ENCODE results near the gene EGFL8. TPM values are rescaled to one million over a fixed set of nuclear protein-coding genes. Genes with fewer than 3 reads are reported as not detected.

The EGFL8 gene
- 13.3 TPM for total RNA-seq

DNA sequence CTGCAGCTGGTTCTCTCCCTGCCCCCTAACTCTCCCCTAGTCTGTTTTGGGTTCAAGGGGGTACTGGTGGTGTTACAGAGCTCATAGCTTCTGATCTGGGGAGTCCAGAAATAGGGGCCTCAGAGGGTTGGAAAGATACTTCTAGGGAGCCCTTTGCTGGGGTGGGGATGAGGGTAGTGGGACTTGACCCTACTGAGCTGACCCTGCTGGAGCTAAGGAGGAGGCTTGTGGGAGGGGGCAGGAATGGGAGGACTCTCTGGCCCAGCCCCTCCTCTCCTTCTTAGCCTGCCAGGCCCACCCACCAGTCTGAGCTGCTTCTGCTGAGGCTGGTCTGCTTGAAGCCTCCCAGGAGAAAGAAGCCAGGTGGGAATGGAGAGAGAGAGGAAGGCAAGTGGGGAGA lies at the start of gene EGFL8:
Gene EGFL8 (plus strand): TSS at position 301 of the 400 bp plus-strand sequence. CDS start 1,571 bp downstream, outside the sequence.
- Histone ChIP-seq H3K4me3 (no peak within 1 kb of the TSS), H3K9me3 (no peaks in the 10 kb centered on the region), H3K27me3 (no peaks in the 10 kb centered on the region), H3K36me3 (peaks cover 0 to 52% of the 10 kb centered on the region in 2 donors), H3K4me1 (no peaks in the 10 kb centered on the region), H3K27ac (peak within 1 kb of the TSS; percentile 39)
- no peak for TF ChIP-seq POLR2AphosphoS5 (IDR thresholded peaks at IDR 0.05; ENCODE audit: insufficient read depth in 1 of 2, low read depth in 1 of 2)
- TF ChIP-seq CTCF (IDR thresholded peaks at IDR 0.05) = no peak
- TF ChIP-seq POLR2A (IDR thresholded peaks at IDR 0.05) = no peak
- intact Hi-C loops (cut with DNase I) = no loop called here
- no peak for DNase-seq (ENCODE audit: extremely low spot score in 2 of 2)

DNA sequence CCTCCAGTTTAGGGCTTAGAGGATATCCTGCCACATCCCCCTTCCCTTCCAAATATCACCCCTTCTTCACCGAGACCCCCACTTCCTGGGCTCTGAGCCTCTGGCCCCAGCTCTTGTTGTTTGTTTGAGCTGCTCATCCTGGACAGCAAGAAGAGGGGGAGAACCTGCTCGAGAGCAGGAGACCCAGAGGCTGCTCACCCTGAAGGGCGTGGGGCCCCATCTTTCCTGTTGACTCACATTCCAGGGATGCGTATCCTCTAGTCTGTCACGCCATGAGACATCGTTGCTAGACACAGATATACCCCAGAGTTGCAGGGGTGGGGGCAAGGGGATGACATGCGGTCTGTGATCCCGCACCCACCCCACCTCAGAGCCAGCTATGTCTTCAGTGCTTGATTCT lies 49.6 kb upstream of the EGFL8 start:
- Histone ChIP-seq H3K9me3 (no peaks in the 10 kb centered on the region), H3K27ac (peak overlapping the region; percentile 94), H3K27me3 (no peaks in the 10 kb centered on the region), H3K4me3 (no peak overlapping the region), H3K36me3 (peaks cover 0 to 32% of the 10 kb centered on the region in 2 donors), H3K4me1 (peaks cover 57% of the 10 kb centered on the region)
- TF ChIP-seq POLR2AphosphoS5 (IDR thresholded peaks at IDR 0.05; ENCODE audit: insufficient read depth in 1 of 2, low read depth in 1 of 2) (no peak), CTCF (IDR thresholded peaks at IDR 0.05) (no peak), POLR2A (IDR thresholded peaks at IDR 0.05) (no peak)
- peak in 1 of 2 donors; percentile 88 for DNase-seq (ENCODE audit: extremely low spot score in 2 of 2)
- intact Hi-C loops (cut with DNase I) = loop anchor here (5.0 kb wide), 2 partner anchors 38 to 83 kb away; partner anchors contain the start of genes PPT2 and PRRT1

- peaks cover 0 to 41% of the 10 kb centered on the region in 2 donors for H3K36me3 ChIP-seq
- TF ChIP-seq POLR2A (IDR thresholded peaks at IDR 0.05) (no peak), POLR2AphosphoS5 (IDR thresholded peaks at IDR 0.05; ENCODE audit: insufficient read depth in 1 of 2, low read depth in 1 of 2) (no peak), CTCF (IDR thresholded peaks at IDR 0.05) (no peak)
- intact Hi-C loops (cut with DNase I) = loop anchor here (5.0 kb wide), 2 partner anchors 37 to 82 kb away; partner anchors contain the start of genes PPT2 and PRRT1
- no peak for DNase-seq (ENCODE audit: extremely low spot score in 2 of 2)
- no peaks in the 10 kb centered on the region for H3K9me3 ChIP-seq
- H3K4me1 ChIP-seq = peaks cover 49% of the 10 kb centered on the region
- H3K27ac ChIP-seq = peak overlapping the region; percentile 94
- no peaks in the 10 kb centered on the region for H3K27me3 ChIP-seq
- H3K4me3 ChIP-seq = no peak overlapping the region
These were observed 48.8 kb upstream of the EGFL8 start for GRCh38 chr6:32115623-32116022.

DNA sequence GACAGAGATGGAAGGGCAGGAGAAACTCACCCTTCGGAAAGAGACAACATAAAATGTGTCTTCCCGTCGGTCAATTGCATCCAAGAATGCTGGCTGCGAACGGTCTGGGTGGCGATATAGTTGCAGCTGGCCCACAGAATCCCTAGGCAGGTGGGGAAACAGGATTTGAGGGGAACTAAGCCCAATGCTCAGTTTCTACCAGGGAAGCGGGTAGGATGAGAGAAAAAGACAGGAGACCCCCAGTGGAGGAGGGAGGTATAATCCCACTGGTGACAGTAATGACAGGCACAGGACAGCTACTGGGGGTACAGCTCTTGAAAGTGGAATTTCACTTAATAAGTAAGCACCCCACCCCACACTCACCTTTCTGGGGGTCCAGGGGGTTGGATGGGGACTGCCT lies 47.7 kb upstream of the EGFL8 start:
- no peak for DNase-seq (ENCODE audit: extremely low spot score in 2 of 2)

More for the DNA sequence above, 47.7 kb upstream of the EGFL8 start:
- Histone ChIP-seq H3K9me3 (no peaks in the 10 kb centered on the region), H3K27me3 (no peaks in the 10 kb centered on the region), H3K4me1 (peaks cover 38% of the 10 kb centered on the region), H3K27ac (no peak overlapping the region), H3K36me3 (peaks cover 0 to 51% of the 10 kb centered on the region in 2 donors), H3K4me3 (no peak overlapping the region)
- intact Hi-C loops (cut with DNase I) = loop anchor here (5.0 kb wide), 2 partner anchors 36 to 81 kb away; partner anchors contain the start of genes PPT2 and PRRT1
- TF ChIP-seq CTCF (IDR thresholded peaks at IDR 0.05) (no peak), POLR2AphosphoS5 (IDR thresholded peaks at IDR 0.05; ENCODE audit: insufficient read depth in 1 of 2, low read depth in 1 of 2) (no peak), POLR2A (IDR thresholded peaks at IDR 0.05) (no peak)
